Liver (tissue), 3 donors: ENCODE data around the gene EMP1.

Source experiments
- EGR1 ChIP-seq, 2 donors: IDR thresholded peaks; 2 replicates each; pipeline ENCODE4 v1.6.1; 2016 to 2018; ENCODE audit warnings: antibody characterized with exemption in 2 of 2, low read depth in 2 of 2
- GABPA ChIP-seq, 2 donors: IDR thresholded peaks in 1 of 2; conservative IDR thresholded peaks in 1 of 2; 2 replicates each; pipeline ENCODE4 v1.6.1; 2016; ENCODE audit warnings: antibody characterized with exemption in 2 of 2, mild to moderate bottlenecking in 1 of 2, moderate library complexity in 1 of 2
- RXRA ChIP-seq, 2 donors: IDR thresholded peaks; 2 replicates each; pipeline ENCODE4 v1.6.1; 2017 to 2018; ENCODE audit warnings: antibody characterized with exemption in 2 of 2, mild to moderate bottlenecking in 1 of 2
- TAF1 ChIP-seq: conservative IDR thresholded peaks from 2 replicates; pipeline ENCODE4 v1.6.1; 2016; ENCODE audit warnings: antibody characterized with exemption, mild to moderate bottlenecking
- TF ChIP-seq, protein P1 (sequence below): fragments of 150-350 bp; IDR thresholded peaks from 2 replicates; pipeline ENCODE4 v1.5.1; 2017; ENCODE audit warnings: improper control_type of control experiment, low read depth, low read length; ENCODE audit not compliant: missing input control
- donor health status: healthy.
- donor health status: healthy.

- TF ChIP-seq, protein P1, sequence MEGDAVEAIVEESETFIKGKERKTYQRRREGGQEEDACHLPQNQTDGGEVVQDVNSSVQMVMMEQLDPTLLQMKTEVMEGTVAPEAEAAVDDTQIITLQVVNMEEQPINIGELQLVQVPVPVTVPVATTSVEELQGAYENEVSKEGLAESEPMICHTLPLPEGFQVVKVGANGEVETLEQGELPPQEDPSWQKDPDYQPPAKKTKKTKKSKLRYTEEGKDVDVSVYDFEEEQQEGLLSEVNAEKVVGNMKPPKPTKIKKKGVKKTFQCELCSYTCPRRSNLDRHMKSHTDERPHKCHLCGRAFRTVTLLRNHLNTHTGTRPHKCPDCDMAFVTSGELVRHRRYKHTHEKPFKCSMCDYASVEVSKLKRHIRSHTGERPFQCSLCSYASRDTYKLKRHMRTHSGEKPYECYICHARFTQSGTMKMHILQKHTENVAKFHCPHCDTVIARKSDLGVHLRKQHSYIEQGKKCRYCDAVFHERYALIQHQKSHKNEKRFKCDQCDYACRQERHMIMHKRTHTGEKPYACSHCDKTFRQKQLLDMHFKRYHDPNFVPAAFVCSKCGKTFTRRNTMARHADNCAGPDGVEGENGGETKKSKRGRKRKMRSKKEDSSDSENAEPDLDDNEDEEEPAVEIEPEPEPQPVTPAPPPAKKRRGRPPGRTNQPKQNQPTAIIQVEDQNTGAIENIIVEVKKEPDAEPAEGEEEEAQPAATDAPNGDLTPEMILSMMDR: no peak
- TF ChIP-seq RXRA (IDR thresholded peaks at IDR 0.05) (no peak), GABPA (IDR thresholded peaks at IDR 0.05 in 1 of 2, conservative IDR thresholded peaks at IDR 0.05 in 1 of 2) (no peak), EGR1 (IDR thresholded peaks at IDR 0.05; ENCODE audit: low read depth in 2 of 2) (no peak), TAF1 (no peak)
Measured at GRCh38 chr12:13178568-13179210, 17.8 kb upstream of the EMP1 start.
